GM19099 (cell line): ENCODE results near the gene FLNB.

Experiments
- POLR2A ChIP-seq: IDR thresholded peaks from 3 replicates; pipeline ENCODE4 v1.6.1; 2011; ENCODE audit warnings: low read depth; ENCODE audit not compliant: insufficient read length; ENCODE audit errors: extremely low read depth

FLNB gene

DNA sequence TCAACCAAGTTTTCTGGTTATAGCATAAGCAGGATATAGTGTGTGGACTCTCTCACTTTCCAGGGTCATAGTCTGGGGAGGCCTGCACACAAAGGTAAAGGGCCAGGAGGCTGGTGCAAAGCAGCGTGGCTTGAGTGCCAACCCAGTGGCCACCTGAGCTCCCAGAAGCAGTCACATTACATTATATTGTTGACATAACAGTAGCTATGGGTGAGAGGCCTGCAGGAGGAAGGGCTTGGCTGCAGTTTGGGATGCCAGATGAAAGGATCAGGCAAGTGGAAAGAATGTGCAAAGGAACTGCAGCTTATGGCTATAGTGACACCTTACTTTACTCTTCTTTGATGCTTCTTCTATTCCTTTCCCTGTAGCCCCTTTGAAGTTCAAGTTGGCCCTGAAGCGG lies 96.5 kb downstream of the FLNB start:
- no peak for TF ChIP-seq POLR2A

DNA sequence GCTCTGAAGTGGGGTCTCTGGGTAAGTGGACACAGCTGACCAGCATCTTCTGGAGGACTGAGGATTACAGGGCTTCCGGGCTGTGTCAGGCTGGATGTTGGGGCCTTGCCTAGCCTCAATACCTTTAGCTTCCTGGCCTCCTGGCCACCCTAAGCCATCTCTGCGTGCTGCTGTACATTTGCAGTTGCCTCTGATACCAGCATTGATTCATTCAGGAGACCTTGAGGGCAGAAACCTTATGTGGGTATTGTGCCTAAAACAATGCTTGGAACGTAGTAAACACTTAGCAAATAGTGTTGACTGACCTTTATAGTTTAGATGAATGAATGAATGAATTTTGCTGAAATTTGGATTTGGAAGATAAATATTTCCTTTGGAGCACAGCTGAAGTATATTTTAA lies 97.0 kb downstream of the FLNB start:
- TF ChIP-seq POLR2A: no peak

DNA sequence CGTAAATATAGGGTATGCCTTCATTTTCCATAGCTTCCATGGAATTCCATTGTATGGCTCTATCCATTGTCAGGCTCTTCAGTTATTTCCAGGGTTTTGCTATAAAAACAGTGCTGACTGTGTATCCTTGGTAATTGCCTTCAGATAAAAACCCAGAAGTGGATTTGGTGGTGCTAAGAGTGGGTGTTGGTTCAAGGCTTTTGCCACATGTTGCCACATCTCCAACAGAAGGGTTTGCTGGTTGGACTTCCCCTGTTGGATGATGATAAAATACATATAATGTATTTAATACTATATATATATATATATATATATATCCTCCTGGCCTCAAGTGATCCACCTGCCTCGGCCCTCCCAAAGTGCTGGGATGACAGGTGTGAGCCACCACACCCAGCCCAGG lies 97.8 kb downstream of the FLNB start:
- no peak for TF ChIP-seq POLR2A

DNA sequence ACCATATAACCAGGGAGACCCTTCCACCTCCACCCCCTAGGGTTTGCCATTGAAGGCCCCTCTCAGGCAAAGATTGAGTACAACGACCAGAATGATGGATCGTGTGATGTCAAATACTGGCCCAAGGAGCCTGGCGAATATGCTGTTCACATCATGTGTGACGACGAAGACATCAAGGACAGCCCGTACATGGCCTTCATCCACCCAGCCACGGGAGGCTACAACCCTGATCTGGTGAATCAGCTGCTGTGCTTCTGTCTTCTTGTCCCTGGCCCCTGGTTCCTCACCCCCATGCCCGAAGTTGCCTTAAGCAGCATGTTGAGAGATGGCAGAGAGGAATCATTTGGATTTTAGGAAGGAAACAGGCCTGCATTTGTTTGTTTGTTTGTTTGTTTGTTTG lies 98.4 kb downstream of the FLNB start:
- no peak for TF ChIP-seq POLR2A

DNA sequence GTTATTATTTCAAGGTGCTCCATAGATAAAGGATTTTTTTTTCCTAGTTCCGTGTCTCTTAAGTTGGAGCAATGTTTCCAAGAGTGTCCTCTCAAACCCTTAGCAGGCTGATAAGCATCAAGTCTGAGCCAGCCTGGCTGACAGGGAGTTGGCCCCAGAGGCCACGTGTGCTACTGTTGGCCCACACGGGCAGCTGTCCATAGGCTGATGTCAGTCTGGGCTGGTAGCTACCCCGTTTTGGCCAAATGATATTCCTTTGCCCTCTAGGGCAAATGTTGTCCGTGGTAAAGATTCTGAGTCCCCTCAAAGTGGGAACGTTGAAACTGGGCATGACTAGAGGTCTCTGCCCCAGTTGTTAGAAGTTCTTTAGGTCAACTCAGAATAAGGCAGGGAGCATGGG lies 99.4 kb downstream of the FLNB start:
- no peak for TF ChIP-seq POLR2A

DNA sequence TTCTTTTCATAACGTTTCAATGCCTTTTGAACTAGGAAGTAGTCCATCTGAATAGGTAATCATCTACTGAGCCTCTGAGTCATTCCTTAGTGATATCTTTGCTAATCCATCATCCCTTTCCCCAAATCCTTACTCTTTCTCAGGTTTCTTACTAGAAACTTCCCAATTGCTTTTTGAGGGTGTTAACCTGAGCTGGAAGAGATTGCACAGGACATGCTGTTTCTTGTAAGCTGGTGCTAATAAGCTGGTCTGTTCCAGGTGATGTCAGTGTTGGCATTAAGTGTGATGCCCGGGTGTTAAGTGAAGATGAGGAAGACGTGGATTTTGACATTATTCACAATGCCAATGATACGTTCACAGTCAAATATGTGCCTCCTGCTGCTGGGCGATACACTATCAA lies 101.5 kb downstream of the FLNB start:
- no peak for TF ChIP-seq POLR2A

DNA sequence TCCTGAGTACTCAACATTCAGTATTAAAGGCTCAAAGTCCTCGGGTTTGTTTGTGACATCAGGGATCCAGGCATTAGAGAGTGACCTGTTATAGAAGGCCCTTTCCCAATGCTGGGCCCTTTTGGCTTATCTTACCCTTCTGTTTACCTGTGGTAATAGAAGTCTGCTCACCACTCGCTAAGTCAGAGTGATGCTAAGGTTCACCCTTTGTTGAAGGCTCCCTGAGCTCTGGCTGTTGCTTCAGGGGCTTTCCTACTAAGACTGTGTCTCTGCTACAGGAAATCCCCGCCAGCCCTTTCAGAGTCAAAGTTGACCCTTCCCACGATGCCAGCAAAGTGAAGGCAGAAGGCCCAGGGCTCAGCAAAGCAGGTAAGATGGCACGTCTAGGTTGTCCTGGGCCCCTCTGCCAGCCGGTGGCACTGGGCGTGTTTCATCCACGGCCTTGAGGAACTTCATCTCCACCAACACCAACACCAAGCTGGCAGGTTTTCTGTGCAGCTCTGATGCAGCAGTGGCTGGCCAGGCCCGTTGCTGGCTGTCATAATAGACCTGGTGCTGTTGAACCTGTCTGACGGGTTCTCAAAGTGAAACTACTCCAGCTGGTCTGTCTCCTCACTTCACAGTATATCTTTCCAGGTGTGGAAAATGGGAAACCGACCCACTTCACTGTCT lies 103.4 kb downstream of the FLNB start:
- peak; percentile 26 for TF ChIP-seq POLR2A

DNA sequence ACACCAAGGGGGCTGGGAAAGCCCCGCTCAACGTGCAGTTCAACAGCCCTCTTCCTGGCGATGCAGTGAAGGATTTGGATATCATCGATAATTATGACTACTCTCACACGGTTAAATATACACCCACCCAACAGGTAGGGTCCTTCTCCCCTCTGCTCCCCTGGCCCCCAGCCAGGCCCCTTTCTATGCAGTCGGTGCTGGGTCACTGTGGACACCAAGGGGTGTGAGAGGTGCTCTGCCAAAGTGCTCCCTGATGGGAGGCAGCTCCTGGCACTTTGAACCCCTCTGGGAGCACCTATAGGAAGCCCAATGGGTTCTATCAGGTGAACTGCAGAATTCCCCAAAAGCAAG lies 103.9 kb downstream of the FLNB start:
- TF ChIP-seq POLR2A: no peak

DNA sequence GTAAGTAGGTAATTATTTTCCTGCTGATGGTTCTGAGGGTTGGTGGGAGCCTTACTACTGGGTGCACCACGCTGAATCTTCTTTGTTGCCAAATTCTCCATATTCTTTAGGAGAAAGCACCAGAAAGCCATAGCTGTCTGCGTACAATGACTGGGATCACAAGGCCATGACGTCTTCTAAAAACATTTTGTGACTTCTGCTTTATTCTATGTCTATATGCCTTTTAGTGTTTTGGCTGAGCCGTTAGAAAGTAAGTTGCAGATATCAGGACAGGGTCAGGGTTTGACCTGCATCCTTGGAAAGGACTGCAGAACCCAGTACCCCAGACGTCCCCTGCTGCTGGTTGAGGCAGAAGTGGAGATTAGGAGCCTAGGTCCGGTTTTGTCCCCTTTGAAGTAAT lies 107.0 kb downstream of the FLNB start:
- TF ChIP-seq POLR2A: no peak

DNA sequence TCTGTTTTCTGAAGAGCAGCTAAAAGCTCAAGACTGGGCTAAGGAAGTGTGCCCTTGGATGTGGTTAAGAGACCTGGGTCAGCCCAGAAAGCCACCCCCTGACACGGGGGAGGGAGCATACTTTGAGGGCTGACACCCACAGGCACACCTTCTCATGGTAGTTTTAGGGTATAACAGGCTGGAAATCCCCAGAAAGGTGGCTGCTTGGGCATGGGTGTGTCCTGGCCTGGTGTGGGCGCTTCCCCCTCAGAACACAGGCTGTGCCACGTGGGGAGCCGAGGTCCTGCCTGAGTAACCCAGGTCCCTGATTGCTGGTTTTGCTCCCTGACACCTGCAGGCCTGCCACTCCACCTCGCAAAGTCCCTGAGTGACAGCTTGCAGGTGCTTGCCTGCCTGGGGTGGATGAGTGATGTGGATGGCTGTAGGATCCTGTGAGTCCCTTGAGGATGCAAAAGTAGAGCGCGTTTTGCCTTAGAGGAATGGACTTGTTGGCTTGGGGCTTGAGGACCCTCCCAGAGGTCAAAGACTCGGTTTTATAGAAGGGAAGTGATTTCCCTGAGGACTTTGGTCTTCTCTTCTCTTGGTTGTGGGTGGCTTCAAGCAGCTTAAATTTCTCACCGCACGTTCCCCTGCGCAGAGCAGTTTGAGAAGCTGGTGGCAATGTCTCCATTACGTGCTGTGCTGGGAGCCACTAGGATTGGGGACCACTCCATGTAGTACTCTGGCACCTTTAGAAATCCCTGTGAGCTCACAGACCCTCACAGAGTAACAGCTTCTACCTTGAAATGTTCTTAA lies 108.1 kb downstream of the FLNB start:
- no peak for TF ChIP-seq POLR2A

DNA sequence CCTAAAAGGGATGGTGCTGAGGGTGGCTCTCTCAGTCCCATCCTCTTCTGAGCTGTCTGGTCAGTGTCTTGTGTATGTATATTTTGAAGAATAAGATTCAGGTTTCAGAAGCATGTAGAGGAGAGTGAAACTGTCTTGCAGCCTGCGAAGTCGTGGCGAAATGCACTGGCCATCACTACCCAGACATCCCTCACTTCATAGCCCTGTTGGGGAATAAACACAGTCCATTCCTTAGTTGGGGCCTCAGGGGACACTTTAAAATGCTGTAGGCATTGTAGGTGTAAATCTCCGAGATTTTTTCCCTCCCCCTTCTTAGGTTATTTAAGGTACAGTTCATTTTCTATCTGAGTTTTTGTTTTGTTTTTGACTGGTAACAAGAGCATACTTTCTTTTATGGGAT lies 108.8 kb downstream of the FLNB start:
- TF ChIP-seq POLR2A: no peak

DNA sequence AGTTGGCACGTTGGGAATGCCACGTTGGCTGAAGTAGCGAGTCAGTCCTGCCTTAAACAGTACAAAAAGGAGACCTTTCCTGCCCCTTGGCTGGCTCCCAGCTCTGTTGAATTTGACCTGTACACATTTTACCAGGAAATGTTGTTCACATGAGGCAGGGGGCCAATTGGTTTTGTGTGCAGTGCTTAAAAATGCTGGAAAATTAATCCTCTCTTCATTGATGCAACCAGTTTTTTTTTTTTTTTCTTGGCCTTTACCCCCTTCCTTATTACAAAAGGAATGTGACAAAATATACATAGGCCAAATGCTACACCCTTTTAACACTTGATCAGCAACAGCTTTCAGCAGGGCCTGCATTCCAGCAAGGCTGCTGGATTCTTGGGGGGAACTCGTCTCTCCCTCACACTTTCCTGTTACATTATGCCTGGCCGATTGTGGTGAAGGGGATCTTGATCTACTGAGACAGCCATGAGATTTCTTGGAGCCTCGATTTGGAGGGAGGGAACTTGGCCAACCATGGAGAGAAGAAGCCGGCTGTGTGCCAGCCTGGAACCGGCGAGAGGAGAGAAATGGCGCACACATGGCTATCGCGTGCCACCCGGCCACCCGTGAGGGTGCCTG lies 109.4 kb downstream of the FLNB start:
- TF ChIP-seq POLR2A: no peak

DNA sequence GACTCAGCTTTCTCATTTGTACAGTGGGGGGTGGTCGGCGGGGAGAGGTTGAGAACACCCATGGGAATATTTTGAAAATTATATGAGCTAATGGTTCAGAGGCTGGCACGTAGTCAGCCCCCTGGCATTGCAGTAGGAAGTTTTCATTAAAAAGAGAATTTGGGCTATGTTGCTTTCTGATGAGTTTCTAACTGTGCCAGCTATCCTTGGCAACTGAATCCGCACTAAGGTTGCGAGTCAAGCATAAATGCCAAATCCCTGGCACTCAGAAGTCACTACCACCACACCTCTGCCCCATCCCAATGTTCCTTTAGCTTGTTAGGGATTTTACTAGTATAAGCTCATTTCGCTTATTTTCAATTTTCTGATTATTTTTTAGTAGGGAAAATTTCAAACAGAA lies 111.0 kb downstream of the FLNB start:
- no peak for TF ChIP-seq POLR2A

DNA sequence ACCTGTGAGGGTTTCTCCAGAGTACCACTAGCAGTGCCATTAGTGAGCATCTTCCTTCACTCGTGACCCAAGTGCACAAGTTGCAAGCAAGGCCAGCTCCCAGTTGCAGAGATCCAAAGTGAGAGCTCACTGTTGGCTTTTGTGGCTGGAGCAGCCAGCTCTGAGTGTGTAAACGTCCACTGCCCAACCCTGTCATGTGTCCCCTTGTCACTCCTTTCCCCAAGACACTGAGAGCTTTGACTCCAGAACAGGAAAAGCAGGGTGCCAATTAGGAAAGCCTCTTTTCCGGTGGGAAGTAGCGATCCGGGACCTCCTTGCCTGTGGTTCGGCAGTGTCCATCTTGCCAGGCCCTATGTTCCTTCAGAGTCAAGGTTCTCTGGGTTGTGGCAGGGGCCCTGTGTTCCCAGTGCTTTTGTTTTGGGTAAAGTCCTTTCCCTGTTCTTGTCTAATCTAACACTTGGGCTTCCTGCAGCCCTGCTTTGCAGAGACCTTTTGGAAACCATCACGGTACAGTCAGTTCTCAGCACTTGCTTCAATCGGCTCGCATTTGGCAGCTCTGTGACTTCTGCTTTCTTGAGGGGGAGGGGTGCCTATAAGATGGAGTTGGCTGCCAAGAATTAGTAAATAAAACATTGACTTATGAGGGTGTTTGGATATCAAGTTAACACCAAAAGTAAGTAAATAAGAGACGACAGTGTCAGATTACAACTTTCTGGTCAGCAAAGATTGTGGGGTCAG lies 112.0 kb downstream of the FLNB start:
- TF ChIP-seq POLR2A: no peak

DNA sequence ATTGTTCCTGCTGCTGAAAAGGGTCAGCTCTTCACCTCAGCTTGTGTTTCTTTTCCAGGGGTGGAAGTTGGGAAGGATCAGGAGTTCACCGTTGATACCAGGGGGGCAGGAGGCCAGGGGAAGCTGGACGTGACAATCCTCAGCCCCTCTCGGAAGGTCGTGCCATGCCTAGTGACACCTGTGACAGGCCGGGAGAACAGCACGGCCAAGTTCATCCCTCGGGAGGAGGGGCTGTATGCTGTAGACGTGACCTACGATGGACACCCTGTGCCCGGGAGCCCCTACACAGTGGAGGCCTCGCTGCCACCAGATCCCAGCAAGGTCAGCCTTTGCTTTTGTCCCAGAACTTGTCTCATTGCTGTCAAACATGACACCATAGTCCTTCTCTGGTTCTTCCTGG lies 113.0 kb downstream of the FLNB start:
- no peak for TF ChIP-seq POLR2A
